Stimulated activated CD4-positive, alpha-beta T cell treated with anti-CD3 and anti-CD28 coated beads, Interleukin-1b, Interleukin-23, amount 100 ng/mL, for 48 hours (primary cell): Measurements from ENCODE around the gene BEND2.
"Not testable (repeated sequence)": the region's sequence is repeated elsewhere in the genome, so short reads cannot be mapped to it uniquely, and the experiment has no call there.

Experiments
- DNase-seq: peaks from one replicate; pipeline ENCODE4 v3.0.0-alpha.2; 2020

The BEND2 gene

GRCh38 chrX:18220786-18221185, at the start of gene BEND2:
BEND2 (minus strand) TSS chrX:18220886; CDS start chrX:18220750, 136 bp downstream.
- DNase-seq = no peak

- no peak for DNase-seq
Observed at GRCh38 chrX:18255059-18255458, 34.4 kb upstream of the BEND2 start.

GRCh38 chrX:18252644-18253359, 32.1 kb upstream of the BEND2 start:
- no peak for DNase-seq

- not testable (repeated sequence) for DNase-seq
Observed at GRCh38 chrX:18229646-18230045, 9.0 kb upstream of the BEND2 start.

- DNase-seq = no peak
Observed at GRCh38 chrX:18228069-18228468, 7.4 kb upstream of the BEND2 start.

- no peak for DNase-seq
Observed at GRCh38 chrX:18227458-18227857, 6.8 kb upstream of the BEND2 start.

GRCh38 chrX:18210470-18210869, 10.2 kb downstream of the BEND2 start:
- no peak for DNase-seq

- no peak for DNase-seq
Observed at GRCh38 chrX:18206657-18207056, 14.0 kb downstream of the BEND2 start.

- no peak for DNase-seq
Observed at GRCh38 chrX:18203631-18204030, 17.1 kb downstream of the BEND2 start.

GRCh38 chrX:18194688-18195087, 26.0 kb downstream of the BEND2 start:
- no peak for DNase-seq

- no peak for DNase-seq
Observed at GRCh38 chrX:18179446-18179845, 41.2 kb downstream of the BEND2 start.

- DNase-seq = no peak
Observed at GRCh38 chrX:18174971-18175370, 45.7 kb downstream of the BEND2 start.

- no peak for DNase-seq
Observed at GRCh38 chrX:18174209-18174608, 46.5 kb downstream of the BEND2 start.

- DNase-seq = no peak
Observed at GRCh38 chrX:18173494-18174180, 47.0 kb downstream of the BEND2 start.

GRCh38 chrX:18172970-18173369, 47.7 kb downstream of the BEND2 start:
- no peak for DNase-seq

GRCh38 chrX:18170910-18171309, 49.8 kb downstream of the BEND2 start:
- no peak for DNase-seq

- no peak for DNase-seq
Observed at GRCh38 chrX:18166068-18166467, 54.6 kb downstream of the BEND2 start.

GRCh38 chrX:18160369-18160768, 60.3 kb downstream of the BEND2 start:
- DNase-seq = no peak

GRCh38 chrX:18158963-18159362, 61.7 kb downstream of the BEND2 start:
- no peak for DNase-seq

- DNase-seq = no peak
Observed at GRCh38 chrX:18151649-18152048, 69.0 kb downstream of the BEND2 start.

- no peak for DNase-seq
Observed at GRCh38 chrX:18151157-18151556, 69.5 kb downstream of the BEND2 start.

- no peak for DNase-seq
Observed at GRCh38 chrX:18149454-18149853, 71.2 kb downstream of the BEND2 start.

GRCh38 chrX:18146954-18147353, 73.7 kb downstream of the BEND2 start:
- DNase-seq = peak; percentile 2

- DNase-seq = no peak
Observed at GRCh38 chrX:18146009-18146408, 74.7 kb downstream of the BEND2 start.

GRCh38 chrX:18136816-18137215, 83.9 kb downstream of the BEND2 start:
- DNase-seq = no peak
